Loucy (cell line): ENCODE results near the gene B3GALT6.

Experiments
- EZH2phosphoT487 ChIP-seq: fragments of 200-600 bp; IDR thresholded peaks from 2 replicates; pipeline ENCODE4 v1.6.1; 2018; ENCODE audit warnings: antibody characterized with exemption, mild to moderate bottlenecking, moderate library complexity, borderline replicate concordance
- TF ChIP-seq, protein P1 (sequence below): fragments of 200-600 bp; sonication (generic); conservative IDR thresholded peaks from 2 replicates; pipeline ENCODE4 v1.5.1; 2014; ENCODE audit warnings: mild to moderate bottlenecking, antibody characterized with exemption, low read length

- TF ChIP-seq, protein P1, sequence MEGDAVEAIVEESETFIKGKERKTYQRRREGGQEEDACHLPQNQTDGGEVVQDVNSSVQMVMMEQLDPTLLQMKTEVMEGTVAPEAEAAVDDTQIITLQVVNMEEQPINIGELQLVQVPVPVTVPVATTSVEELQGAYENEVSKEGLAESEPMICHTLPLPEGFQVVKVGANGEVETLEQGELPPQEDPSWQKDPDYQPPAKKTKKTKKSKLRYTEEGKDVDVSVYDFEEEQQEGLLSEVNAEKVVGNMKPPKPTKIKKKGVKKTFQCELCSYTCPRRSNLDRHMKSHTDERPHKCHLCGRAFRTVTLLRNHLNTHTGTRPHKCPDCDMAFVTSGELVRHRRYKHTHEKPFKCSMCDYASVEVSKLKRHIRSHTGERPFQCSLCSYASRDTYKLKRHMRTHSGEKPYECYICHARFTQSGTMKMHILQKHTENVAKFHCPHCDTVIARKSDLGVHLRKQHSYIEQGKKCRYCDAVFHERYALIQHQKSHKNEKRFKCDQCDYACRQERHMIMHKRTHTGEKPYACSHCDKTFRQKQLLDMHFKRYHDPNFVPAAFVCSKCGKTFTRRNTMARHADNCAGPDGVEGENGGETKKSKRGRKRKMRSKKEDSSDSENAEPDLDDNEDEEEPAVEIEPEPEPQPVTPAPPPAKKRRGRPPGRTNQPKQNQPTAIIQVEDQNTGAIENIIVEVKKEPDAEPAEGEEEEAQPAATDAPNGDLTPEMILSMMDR: no peak
- TF ChIP-seq EZH2phosphoT487: no peak
These were observed 28.0 kb downstream of the B3GALT6 start for GRCh38 chr1:1259951-1260600.
